HepG2 (cell line): ENCODE data around the gene MBD3. TPM values are rescaled to one million over a fixed set of nuclear protein-coding genes. Genes with fewer than 3 reads are reported as not detected.

Experiments used
- HOXA5 ChIP-seq: sonication (generic); formaldehyde crosslinking; IDR thresholded peaks from 2 replicates; pipeline ENCODE4 v1.4.0; 2020; ENCODE audit warnings: missing genetic modification reagents
- NFRKB ChIP-seq: fragments of 450-650 bp; IDR thresholded peaks from 2 replicates; pipeline ENCODE4 v1.6.1; 2017
- SIN3B ChIP-seq: fragments of 150-350 bp; IDR thresholded peaks from 2 replicates; pipeline ENCODE4 v1.6.1; 2014; ENCODE audit warnings: low read length
- XRCC5 ChIP-seq: fragments of 200-400 bp; formaldehyde crosslinking; optimal IDR thresholded peaks from 2 replicates; pipeline ENCODE3; 2017; ENCODE audit warnings: mild to moderate bottlenecking, low read length
- ZNF180 ChIP-seq: sonication (generic); formaldehyde crosslinking; IDR thresholded peaks from 2 replicates; pipeline ENCODE4 v1.4.0; 2020; ENCODE audit warnings: low read depth, missing genetic modification reagents, borderline replicate concordance
- ZNF20 ChIP-seq: sonication (generic); formaldehyde crosslinking; IDR thresholded peaks from 2 replicates; pipeline ENCODE4 v1.4.0; 2020; ENCODE audit warnings: mild to moderate bottlenecking, moderate library complexity, missing genetic modification reagents
- ZNF264 ChIP-seq: sonication (generic); formaldehyde crosslinking; IDR thresholded peaks from 2 replicates; pipeline ENCODE4 v1.4.0; 2020; ENCODE audit warnings: missing genetic modification reagents
- ZNF558 ChIP-seq: sonication (generic); formaldehyde crosslinking; IDR thresholded peaks from 2 replicates; pipeline ENCODE4 v1.9.0; 2022; ENCODE audit warnings: mild to moderate bottlenecking, missing genetic modification reagents, borderline replicate concordance
- ZNF644 ChIP-seq: IDR thresholded peaks from 2 replicates; pipeline ENCODE4 v1.6.1; 2016; ENCODE audit warnings: low read depth
- ZNF720 ChIP-seq: sonication (generic); formaldehyde crosslinking; IDR thresholded peaks from 2 replicates; pipeline ENCODE4 v1.4.0; 2020; ENCODE audit warnings: missing genetic modification reagents
- ZNF737 ChIP-seq: sonication (generic); formaldehyde crosslinking; IDR thresholded peaks from 2 replicates; pipeline ENCODE4 v1.5.0; 2020; ENCODE audit warnings: missing genetic modification reagents, mild to moderate bottlenecking, borderline replicate concordance
- ZNF749 ChIP-seq: sonication (generic); formaldehyde crosslinking; IDR thresholded peaks from 2 replicates; pipeline ENCODE4 v1.8.0; 2022; ENCODE audit warnings: mild to moderate bottlenecking, missing genetic modification reagents, moderate library complexity, borderline replicate concordance
- ZNF83 ChIP-seq: sonication (generic); formaldehyde crosslinking; IDR thresholded peaks from 2 replicates; pipeline ENCODE4 v1.4.0; 2020; ENCODE audit warnings: missing genetic modification reagents, mild to moderate bottlenecking, borderline replicate concordance
- polyA plus RNA-seq, 8 experiments: library from polyadenylated mRNA; depleted of rRNA in 3 of 8; stranded (reverse) in 7 of 8; unstranded in 1 of 8; fragments of >200 nt; fragmentation: Illumina TruSeq in 4 of 8; extraction: Trizol in 4 of 8; gene quantifications; 2 replicates each; pipeline versions ENCODE4 v1.2.1 to v1.2.3, GENCODE V29; 2011 to 2016; ENCODE audit warnings: low read depth in 4 of 8, missing spikeins in 1 of 8, mixed read lengths in 1 of 8; ENCODE audit not compliant: insufficient read depth in 1 of 8
- total RNA-seq, 5 experiments: library from RNA; depleted of rRNA; stranded (reverse); fragments of >200 nt; fragmentation: Illumina TruSeq; extraction: Trizol; gene quantifications; 2 replicates each; pipeline ENCODE4 v1.2.3, GENCODE V29; 2016; ENCODE audit warnings: low read depth in 1 of 5
- TF ChIP-seq, protein P1 (sequence below): sonication (generic); formaldehyde crosslinking; IDR thresholded peaks from 2 replicates; pipeline ENCODE4 v1.5.0; 2020; ENCODE audit warnings: mild to moderate bottlenecking, missing genetic modification reagents, borderline replicate concordance
- TF ChIP-seq, protein P2 (sequence below): sonication (generic); formaldehyde crosslinking; IDR thresholded peaks from 2 replicates; pipeline ENCODE4 v1.5.0; 2020; ENCODE audit warnings: mild to moderate bottlenecking, missing genetic modification reagents
- TF ChIP-seq, protein P3 (sequence below): sonication (generic); formaldehyde crosslinking; IDR thresholded peaks from 2 replicates; pipeline ENCODE4 v1.5.1; 2020; ENCODE audit warnings: mild to moderate bottlenecking, moderate library complexity, missing genetic modification reagents
- TF ChIP-seq, protein P4 (sequence below): sonication (generic); formaldehyde crosslinking; IDR thresholded peaks from 2 replicates; pipeline ENCODE4 v1.5.0; 2020; ENCODE audit warnings: missing genetic modification reagents
- TF ChIP-seq, protein P5 (sequence below): sonication (generic); formaldehyde crosslinking; IDR thresholded peaks from 2 replicates; pipeline ENCODE4 v1.4.0; 2020; ENCODE audit warnings: missing genetic modification reagents
- TF ChIP-seq, protein P6 (sequence below): sonication (generic); formaldehyde crosslinking; IDR thresholded peaks from 2 replicates; pipeline ENCODE4 v1.4.0; 2020; ENCODE audit warnings: missing genetic modification reagents, borderline replicate concordance

The MBD3 gene
- total and polyA plus RNA-seq, 2 of the 13 experiments (the other 11 are each of a cell fraction or from before 2014, with no cell fraction given) = 21.2 to 76.9 TPM

DNA sequence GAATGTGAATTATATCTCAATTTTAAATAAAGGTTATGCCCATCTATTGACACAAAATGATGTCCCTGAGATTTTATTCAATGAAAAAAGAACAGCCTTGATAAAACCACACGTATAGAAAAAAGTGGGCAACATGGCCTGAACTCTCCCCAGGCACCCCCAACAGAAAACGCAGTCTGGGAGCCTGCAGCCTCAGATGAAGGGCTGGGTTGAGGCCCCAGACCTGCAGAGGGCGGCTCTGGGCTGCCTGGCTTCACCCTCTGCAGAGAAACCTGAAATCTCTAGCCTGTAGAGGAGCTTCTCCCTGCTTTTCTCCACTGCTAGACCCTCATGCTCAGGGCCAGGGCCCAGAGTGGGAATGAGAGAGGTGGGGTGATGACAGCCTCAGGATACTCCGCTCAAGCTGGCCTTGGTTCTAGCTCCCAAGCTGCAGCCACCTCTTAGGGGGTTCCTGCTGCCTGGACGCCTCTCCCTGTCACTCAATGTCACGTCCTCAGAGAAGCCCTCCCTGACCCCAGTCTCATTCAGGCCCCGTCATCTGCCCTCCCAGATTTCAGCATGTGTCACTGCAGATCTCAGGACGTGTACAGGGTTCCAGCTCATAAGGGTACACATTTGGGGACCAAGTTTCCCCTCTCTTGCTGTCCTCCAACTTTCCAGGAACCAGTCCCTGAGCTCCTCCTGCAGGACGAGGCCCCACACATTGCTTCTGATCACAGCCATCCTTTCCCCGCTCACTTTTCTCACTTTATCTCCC lies 1.8 kb downstream of the MBD3 start (continued):
- no peak for TF ChIP-seq ZNF737 (CRISPR knock-in tag)
- TF ChIP-seq, protein P1, sequence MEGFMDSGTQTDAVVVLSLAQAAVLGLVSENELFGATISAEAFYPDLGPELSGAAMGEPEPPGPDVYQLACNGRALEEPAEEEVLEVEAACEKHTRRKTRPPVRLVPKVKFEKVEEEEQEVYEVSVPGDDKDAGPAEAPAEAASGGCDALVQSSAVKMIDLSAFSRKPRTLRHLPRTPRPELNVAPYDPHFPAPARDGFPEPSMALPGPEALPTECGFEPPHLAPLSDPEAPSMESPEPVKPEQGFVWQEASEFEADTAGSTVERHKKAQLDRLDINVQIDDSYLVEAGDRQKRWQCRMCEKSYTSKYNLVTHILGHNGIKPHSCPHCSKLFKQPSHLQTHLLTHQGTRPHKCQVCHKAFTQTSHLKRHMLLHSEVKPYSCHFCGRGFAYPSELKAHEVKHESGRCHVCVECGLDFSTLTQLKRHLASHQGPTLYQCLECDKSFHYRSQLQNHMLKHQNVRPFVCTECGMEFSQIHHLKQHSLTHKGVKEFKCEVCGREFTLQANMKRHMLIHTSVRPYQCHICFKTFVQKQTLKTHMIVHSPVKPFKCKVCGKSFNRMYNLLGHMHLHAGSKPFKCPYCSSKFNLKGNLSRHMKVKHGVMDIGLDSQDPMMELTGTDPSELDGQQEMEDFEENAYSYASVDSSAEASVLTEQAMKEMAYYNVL (CRISPR knock-in tag) = peak; percentile 27; the same call in 1 of the 2 replicates
- TF ChIP-seq SIN3B = no peak
- TF ChIP-seq, protein P2, sequence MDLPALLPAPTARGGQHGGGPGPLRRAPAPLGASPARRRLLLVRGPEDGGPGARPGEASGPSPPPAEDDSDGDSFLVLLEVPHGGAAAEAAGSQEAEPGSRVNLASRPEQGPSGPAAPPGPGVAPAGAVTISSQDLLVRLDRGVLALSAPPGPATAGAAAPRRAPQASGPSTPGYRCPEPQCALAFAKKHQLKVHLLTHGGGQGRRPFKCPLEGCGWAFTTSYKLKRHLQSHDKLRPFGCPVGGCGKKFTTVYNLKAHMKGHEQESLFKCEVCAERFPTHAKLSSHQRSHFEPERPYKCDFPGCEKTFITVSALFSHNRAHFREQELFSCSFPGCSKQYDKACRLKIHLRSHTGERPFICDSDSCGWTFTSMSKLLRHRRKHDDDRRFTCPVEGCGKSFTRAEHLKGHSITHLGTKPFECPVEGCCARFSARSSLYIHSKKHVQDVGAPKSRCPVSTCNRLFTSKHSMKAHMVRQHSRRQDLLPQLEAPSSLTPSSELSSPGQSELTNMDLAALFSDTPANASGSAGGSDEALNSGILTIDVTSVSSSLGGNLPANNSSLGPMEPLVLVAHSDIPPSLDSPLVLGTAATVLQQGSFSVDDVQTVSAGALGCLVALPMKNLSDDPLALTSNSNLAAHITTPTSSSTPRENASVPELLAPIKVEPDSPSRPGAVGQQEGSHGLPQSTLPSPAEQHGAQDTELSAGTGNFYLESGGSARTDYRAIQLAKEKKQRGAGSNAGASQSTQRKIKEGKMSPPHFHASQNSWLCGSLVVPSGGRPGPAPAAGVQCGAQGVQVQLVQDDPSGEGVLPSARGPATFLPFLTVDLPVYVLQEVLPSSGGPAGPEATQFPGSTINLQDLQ = no peak
- no peak for TF ChIP-seq ZNF644 (CRISPR knock-in tag)
- TF ChIP-seq ZNF720 (CRISPR knock-in tag) = no peak
- TF ChIP-seq ZNF264 = 0 out of 2 replicates have a peak, but pooled peaks have one; percentile 16
- no peak for TF ChIP-seq NFRKB
- TF ChIP-seq, protein P3, sequence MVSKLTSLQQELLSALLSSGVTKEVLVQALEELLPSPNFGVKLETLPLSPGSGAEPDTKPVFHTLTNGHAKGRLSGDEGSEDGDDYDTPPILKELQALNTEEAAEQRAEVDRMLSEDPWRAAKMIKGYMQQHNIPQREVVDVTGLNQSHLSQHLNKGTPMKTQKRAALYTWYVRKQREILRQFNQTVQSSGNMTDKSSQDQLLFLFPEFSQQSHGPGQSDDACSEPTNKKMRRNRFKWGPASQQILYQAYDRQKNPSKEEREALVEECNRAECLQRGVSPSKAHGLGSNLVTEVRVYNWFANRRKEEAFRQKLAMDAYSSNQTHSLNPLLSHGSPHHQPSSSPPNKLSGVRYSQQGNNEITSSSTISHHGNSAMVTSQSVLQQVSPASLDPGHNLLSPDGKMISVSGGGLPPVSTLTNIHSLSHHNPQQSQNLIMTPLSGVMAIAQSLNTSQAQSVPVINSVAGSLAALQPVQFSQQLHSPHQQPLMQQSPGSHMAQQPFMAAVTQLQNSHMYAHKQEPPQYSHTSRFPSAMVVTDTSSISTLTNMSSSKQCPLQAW = no peak
- no peak for TF ChIP-seq XRCC5
- no peak for TF ChIP-seq ZNF180 (CRISPR knock-in tag)
- TF ChIP-seq ZNF20 = no peak
- no peak for TF ChIP-seq ZNF558
- TF ChIP-seq, protein P4, sequence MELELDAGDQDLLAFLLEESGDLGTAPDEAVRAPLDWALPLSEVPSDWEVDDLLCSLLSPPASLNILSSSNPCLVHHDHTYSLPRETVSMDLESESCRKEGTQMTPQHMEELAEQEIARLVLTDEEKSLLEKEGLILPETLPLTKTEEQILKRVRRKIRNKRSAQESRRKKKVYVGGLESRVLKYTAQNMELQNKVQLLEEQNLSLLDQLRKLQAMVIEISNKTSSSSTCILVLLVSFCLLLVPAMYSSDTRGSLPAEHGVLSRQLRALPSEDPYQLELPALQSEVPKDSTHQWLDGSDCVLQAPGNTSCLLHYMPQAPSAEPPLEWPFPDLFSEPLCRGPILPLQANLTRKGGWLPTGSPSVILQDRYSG = no peak
- TF ChIP-seq, protein P5, sequence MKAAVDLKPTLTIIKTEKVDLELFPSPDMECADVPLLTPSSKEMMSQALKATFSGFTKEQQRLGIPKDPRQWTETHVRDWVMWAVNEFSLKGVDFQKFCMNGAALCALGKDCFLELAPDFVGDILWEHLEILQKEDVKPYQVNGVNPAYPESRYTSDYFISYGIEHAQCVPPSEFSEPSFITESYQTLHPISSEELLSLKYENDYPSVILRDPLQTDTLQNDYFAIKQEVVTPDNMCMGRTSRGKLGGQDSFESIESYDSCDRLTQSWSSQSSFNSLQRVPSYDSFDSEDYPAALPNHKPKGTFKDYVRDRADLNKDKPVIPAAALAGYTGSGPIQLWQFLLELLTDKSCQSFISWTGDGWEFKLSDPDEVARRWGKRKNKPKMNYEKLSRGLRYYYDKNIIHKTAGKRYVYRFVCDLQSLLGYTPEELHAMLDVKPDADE (CRISPR knock-in tag) = no peak
- no peak for TF ChIP-seq ZNF83 (CRISPR knock-in tag)
- 0 out of 2 replicates have a peak, but pooled peaks have one; percentile 10 for TF ChIP-seq HOXA5 (CRISPR knock-in tag)
- TF ChIP-seq, protein P6, sequence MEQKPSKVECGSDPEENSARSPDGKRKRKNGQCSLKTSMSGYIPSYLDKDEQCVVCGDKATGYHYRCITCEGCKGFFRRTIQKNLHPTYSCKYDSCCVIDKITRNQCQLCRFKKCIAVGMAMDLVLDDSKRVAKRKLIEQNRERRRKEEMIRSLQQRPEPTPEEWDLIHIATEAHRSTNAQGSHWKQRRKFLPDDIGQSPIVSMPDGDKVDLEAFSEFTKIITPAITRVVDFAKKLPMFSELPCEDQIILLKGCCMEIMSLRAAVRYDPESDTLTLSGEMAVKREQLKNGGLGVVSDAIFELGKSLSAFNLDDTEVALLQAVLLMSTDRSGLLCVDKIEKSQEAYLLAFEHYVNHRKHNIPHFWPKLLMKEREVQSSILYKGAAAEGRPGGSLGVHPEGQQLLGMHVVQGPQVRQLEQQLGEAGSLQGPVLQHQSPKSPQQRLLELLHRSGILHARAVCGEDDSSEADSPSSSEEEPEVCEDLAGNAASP (CRISPR knock-in tag) = no peak
- no peak for TF ChIP-seq ZNF749 (CRISPR knock-in tag)
